GM12891 (cell line): ENCODE measurements around the gene MYH13.

Source experiments
- PAX5 ChIP-seq: IDR thresholded peaks from 2 replicates; pipeline ENCODE4 v1.6.1; 2011; ENCODE audit warnings: low read length, moderate library complexity, mild to moderate bottlenecking; ENCODE audit not compliant: insufficient read depth, severe bottlenecking
- POLR2A ChIP-seq: IDR thresholded peaks from 2 replicates; pipeline ENCODE4 v1.6.1; 2011; ENCODE audit warnings: low read depth, low read length, control low read depth
- POLR2AphosphoS5 ChIP-seq: IDR thresholded peaks from 2 replicates; pipeline ENCODE4 v1.6.1; 2011; ENCODE audit warnings: low read depth, low read length, control low read depth
- POU2F2 ChIP-seq: IDR thresholded peaks from 2 replicates; pipeline ENCODE4 v1.6.1; 2011; ENCODE audit warnings: low read depth, mild to moderate bottlenecking, control low read depth, low read length, moderate library complexity
- SPI1 ChIP-seq: IDR thresholded peaks from 2 replicates; pipeline ENCODE4 v1.6.1; 2011; ENCODE audit warnings: low read depth, low read length, control low read depth
- TAF1 ChIP-seq: IDR thresholded peaks from 2 replicates; pipeline ENCODE4 v1.6.1; 2011; ENCODE audit warnings: low read depth, low read length, control low read depth

- TF ChIP-seq POLR2A: no peak
- no peak for TF ChIP-seq POLR2AphosphoS5
- TF ChIP-seq TAF1: no peak
- no peak for TF ChIP-seq POU2F2
- no peak for TF ChIP-seq SPI1
- TF ChIP-seq PAX5: no peak
Observed at GRCh38 chr17:10339051-10339450, 33.8 kb downstream of the MYH13 start.
